SU-DHL-6 (cell line): Measurements from ENCODE around the gene TDRD7.

Experiments used
- EZH2phosphoT487 ChIP-seq: fragments of 200-600 bp; sonication (generic), shearing (Covaris generic); conservative IDR thresholded peaks from 2 replicates; pipeline ENCODE4 v1.6.1; 2018; ENCODE audit warnings: mild to moderate bottlenecking, antibody characterized with exemption, low read length, moderate library complexity, mixed read lengths
- TF ChIP-seq, protein P1 (sequence below): fragments of 200-600 bp; sonication (generic); IDR thresholded peaks from one replicate; pipeline ENCODE4 v1.5.1; 2017; ENCODE audit warnings: antibody characterized with exemption, mild to moderate bottlenecking, low read length, moderate library complexity; ENCODE audit not compliant: insufficient read depth, poor library complexity, severe bottlenecking

DNA sequence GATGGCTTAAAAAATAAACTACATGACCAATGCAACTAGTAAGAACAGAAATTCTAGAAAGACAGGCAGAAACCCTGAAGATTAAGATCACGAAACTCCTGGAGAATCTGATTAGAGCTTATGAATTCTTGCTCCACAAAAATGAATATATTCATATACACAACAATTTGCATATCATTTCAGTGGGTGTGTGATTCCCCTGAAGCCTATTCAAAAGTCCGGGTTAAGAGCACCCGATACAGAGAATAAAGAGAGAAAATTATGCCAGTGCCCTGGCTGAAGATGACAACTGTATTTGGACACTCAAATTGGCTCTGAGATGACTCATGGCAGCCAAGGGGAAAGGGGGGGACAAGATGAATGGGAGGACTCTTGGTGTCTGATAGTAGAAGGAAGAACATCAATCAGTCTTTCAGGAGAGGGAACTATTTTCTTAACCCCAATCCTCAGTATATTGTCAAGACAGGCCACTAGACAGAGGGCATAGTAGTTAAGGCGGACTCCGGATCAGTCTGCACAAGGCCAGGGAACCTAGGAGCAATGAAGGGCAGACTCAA lies 95.6 kb downstream of the TDRD7 start:
- TF ChIP-seq, protein P1, sequence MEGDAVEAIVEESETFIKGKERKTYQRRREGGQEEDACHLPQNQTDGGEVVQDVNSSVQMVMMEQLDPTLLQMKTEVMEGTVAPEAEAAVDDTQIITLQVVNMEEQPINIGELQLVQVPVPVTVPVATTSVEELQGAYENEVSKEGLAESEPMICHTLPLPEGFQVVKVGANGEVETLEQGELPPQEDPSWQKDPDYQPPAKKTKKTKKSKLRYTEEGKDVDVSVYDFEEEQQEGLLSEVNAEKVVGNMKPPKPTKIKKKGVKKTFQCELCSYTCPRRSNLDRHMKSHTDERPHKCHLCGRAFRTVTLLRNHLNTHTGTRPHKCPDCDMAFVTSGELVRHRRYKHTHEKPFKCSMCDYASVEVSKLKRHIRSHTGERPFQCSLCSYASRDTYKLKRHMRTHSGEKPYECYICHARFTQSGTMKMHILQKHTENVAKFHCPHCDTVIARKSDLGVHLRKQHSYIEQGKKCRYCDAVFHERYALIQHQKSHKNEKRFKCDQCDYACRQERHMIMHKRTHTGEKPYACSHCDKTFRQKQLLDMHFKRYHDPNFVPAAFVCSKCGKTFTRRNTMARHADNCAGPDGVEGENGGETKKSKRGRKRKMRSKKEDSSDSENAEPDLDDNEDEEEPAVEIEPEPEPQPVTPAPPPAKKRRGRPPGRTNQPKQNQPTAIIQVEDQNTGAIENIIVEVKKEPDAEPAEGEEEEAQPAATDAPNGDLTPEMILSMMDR, result no peak
- no peak for TF ChIP-seq EZH2phosphoT487
